GM11168 (cell line): ENCODE data around the gene TLCD1.

Experiments used
- in situ Hi-C: fragments of 300-500 bp; cut with MboI; formaldehyde crosslinking; loops from one replicate; pipeline ENCODE4 v1.12.0; 2022; ENCODE audit warnings: low sequenced_read_pairs; ENCODE audit not compliant: unreplicated experiment

The TLCD1 gene

GRCh38 chr17:28717578-28718332 is 8.3 kb downstream of the TLCD1 start, which contains the start of gene RAB34:
RAB34 (minus strand) TSS chr17:28717868; CDS start chr17:28717266, 602 bp downstream.
- in situ Hi-C loops = no loop called here

- in situ Hi-C loops = no loop called here
Measured at GRCh38 chr17:28716740-28717577, 9.1 kb downstream of the TLCD1 start.

GRCh38 chr17:28715217-28715616 is 10.8 kb downstream of the TLCD1 start:
- in situ Hi-C loops = no loop called here

- in situ Hi-C loops = no loop called here
Measured at GRCh38 chr17:28714281-28714680, 11.8 kb downstream of the TLCD1 start.

- in situ Hi-C loops = no loop called here
Measured at GRCh38 chr17:28712705-28713415, 13.2 kb downstream of the TLCD1 start.

- in situ Hi-C loops = no loop called here
Measured at GRCh38 chr17:28712032-28712704, 13.9 kb downstream of the TLCD1 start.

GRCh38 chr17:28711723-28712031 is 14.4 kb downstream of the TLCD1 start, which contains the start of gene PROCA1:
PROCA1 (minus strand) TSS chr17:28711888; CDS start chr17:28711660, 228 bp downstream.
- in situ Hi-C loops = no loop called here

- in situ Hi-C loops = no loop called here
Measured at GRCh38 chr17:28710861-28711722, 14.9 kb downstream of the TLCD1 start.

- in situ Hi-C loops = no loop called here
Measured at GRCh38 chr17:28707339-28707720, 18.7 kb downstream of the TLCD1 start.

- in situ Hi-C loops = no loop called here
Measured at GRCh38 chr17:28706471-28707338, 19.3 kb downstream of the TLCD1 start.

- in situ Hi-C loops = no loop called here
Measured at GRCh38 chr17:28705728-28706334, 20.2 kb downstream of the TLCD1 start.

GRCh38 chr17:28705074-28705659 is 20.9 kb downstream of the TLCD1 start:
- in situ Hi-C loops = no loop called here

GRCh38 chr17:28704219-28704858 is 21.7 kb downstream of the TLCD1 start:
- in situ Hi-C loops = no loop called here

- in situ Hi-C loops = no loop called here
Measured at GRCh38 chr17:28703552-28704218, 22.3 kb downstream of the TLCD1 start.

- in situ Hi-C loops = no loop called here
Measured at GRCh38 chr17:28702752-28703150, 23.3 kb downstream of the TLCD1 start.

GRCh38 chr17:28702026-28702751 is 23.8 kb downstream of the TLCD1 start:
- in situ Hi-C loops = no loop called here
